NB4 (cell line): ENCODE measurements around the gene CADPS2.

Source experiments
- POLR2A ChIP-seq: IDR thresholded peaks from 2 replicates; pipeline ENCODE4 v1.6.1; 2011; ENCODE audit warnings: mild to moderate bottlenecking; ENCODE audit not compliant: insufficient read length; ENCODE audit errors: extremely low read depth
- TF ChIP-seq, protein P1 (sequence below): IDR thresholded peaks from one replicate; pipeline ENCODE4 v1.5.1; 2012; ENCODE audit warnings: low read depth, low read length
- TF ChIP-seq, protein P2 (sequence below): IDR thresholded peaks from 2 replicates; pipeline ENCODE4 v1.6.1; 2011; ENCODE audit warnings: low read depth, low read length

DNA sequence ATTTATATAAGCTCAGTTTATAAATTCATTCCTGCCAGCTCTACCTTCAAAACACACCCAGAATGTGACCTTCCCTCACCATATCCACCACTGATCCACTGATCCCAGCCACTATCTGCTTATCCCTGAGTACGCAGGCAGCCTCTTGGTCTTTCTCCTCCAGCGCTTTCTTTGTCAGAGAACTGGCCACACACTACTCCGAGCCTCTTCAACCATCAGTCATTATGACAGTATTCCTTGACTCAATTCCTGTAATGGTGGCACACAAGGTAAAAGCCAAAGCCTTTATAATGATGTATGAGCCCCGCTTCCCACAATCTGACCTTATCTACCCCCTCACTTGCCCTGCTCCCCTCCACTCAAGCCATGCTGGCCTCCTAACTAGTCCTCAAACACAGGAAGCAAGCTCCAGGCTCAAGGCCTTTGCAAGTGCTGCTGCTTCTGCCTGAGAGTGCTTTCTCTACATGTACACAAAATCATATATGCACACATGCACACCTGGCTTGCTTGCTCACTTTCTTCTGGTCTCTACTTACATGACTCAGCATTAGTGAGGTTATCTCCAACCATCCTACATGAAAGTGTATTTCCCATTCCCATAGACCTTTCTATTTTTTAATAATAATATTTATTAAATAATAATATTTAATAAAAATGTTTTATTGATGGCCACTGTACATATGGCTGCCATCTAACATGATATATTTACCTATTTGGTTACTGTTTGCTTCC, 431.3 kb downstream of the CADPS2 start:
- TF ChIP-seq, protein P1, sequence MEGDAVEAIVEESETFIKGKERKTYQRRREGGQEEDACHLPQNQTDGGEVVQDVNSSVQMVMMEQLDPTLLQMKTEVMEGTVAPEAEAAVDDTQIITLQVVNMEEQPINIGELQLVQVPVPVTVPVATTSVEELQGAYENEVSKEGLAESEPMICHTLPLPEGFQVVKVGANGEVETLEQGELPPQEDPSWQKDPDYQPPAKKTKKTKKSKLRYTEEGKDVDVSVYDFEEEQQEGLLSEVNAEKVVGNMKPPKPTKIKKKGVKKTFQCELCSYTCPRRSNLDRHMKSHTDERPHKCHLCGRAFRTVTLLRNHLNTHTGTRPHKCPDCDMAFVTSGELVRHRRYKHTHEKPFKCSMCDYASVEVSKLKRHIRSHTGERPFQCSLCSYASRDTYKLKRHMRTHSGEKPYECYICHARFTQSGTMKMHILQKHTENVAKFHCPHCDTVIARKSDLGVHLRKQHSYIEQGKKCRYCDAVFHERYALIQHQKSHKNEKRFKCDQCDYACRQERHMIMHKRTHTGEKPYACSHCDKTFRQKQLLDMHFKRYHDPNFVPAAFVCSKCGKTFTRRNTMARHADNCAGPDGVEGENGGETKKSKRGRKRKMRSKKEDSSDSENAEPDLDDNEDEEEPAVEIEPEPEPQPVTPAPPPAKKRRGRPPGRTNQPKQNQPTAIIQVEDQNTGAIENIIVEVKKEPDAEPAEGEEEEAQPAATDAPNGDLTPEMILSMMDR: no peak
- no peak for TF ChIP-seq POLR2A
- TF ChIP-seq, protein P2, sequence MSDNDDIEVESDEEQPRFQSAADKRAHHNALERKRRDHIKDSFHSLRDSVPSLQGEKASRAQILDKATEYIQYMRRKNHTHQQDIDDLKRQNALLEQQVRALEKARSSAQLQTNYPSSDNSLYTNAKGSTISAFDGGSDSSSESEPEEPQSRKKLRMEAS: no peak
